HCT116 (cell line): ENCODE data around the gene RENBP. TPM values are rescaled to one million over a fixed set of nuclear protein-coding genes. Genes with fewer than 3 reads are reported as not detected.

Source experiments
- ATAC-seq: fragments of 200-7000 bp; cut with Tn5 transposase; 2 replicates; pipeline ENCODE4 v1.9.1; 2020; ENCODE audit warnings: mild to moderate bottlenecking, moderate library complexity
- BruUV-seq: library from RNA; stranded (reverse); fragments of 400-500 nt; replicated peaks from 2 replicates; lab custom pipeline; 2021; lab: Mats Ljungman, UMichigan
- CTCF ChIA-PET: fragments of 300-600 bp; sonication (Branson Sonifier 250); formaldehyde crosslinking; loops from one replicate; lab custom pipeline; 2021; ENCODE audit warnings: antibody characterized with exemption; lab: Charles Lee
- POLR2A ChIA-PET: fragments of 300-600, 350-600 bp; sonication (Branson Sonifier 250); formaldehyde crosslinking; loops from one replicate; lab custom pipeline; 2021; ENCODE audit warnings: antibody characterized with exemption; lab: Charles Lee
- RAD21 ChIA-PET, 2 experiments: fragments of 300-600 bp; sonication (Branson Sonifier 250); formaldehyde crosslinking; loops; one replicate each; lab custom pipeline; 2023; ENCODE audit warnings: low total read pairs in 2 of 2; ENCODE audit not compliant: uncharacterized antibody in 2 of 2, unreplicated experiment in 2 of 2, low non-redundant PET in 1 of 2; lab: Charles Lee
- DNase-seq: peaks from one replicate; pipeline ENCODE4 v3.0.0-alpha.2; 2010; ENCODE audit warnings: low read depth, low spot score
- H2AFZ ChIP-seq: fragments of 200-600 bp; shearing (Covaris generic), sonication (generic); 2 replicates; pipeline ENCODE4 v1.6.1; 2017; ENCODE audit warnings: low read depth, mixed run types, mixed read lengths, antibody characterized with exemption, low read length; ENCODE audit not compliant: poor library complexity, severe bottlenecking
- H3K27ac ChIP-seq: 2 replicates; pipeline ENCODE4 v1.5.1; 2012; ENCODE audit warnings: low read depth, low read length
- H3K27me3 ChIP-seq: fragments of 200-600 bp; sonication (generic); 2 replicates; pipeline ENCODE4 v1.6.1; 2016; ENCODE audit warnings: mixed run types, low read length, mixed read lengths; ENCODE audit not compliant: insufficient read depth
- H3K36me3 ChIP-seq, 2 experiments: fragments of 200-500 bp in 1 of 2; fragments of 200-600 bp in 1 of 2; sonication (Bioruptor generic) in 1 of 2; sonication (generic) in 1 of 2; 2 replicates each; pipeline versions ENCODE4 v1.5.1 to v1.6.1; 2014 to 2016; ENCODE audit warnings: low read length in 2 of 2, inconsistent platforms in 1 of 2, mixed read lengths in 1 of 2, mixed run types in 1 of 2; ENCODE audit not compliant: insufficient read depth in 2 of 2, control insufficient read depth in 1 of 2
- H3K4me1 ChIP-seq, 2 experiments: fragments of 200-600 bp in 1 of 2; sonication (generic) in 1 of 2; 2 replicates each; pipeline versions ENCODE4 v1.5.1 to v1.6.1; 2012 to 2017; ENCODE audit warnings: low read length in 2 of 2, inconsistent platforms in 1 of 2, mild to moderate bottlenecking in 1 of 2, mixed read lengths in 1 of 2, mixed run types in 1 of 2, moderate library complexity in 1 of 2; ENCODE audit not compliant: insufficient read depth in 2 of 2, control insufficient read depth in 1 of 2
- H3K4me2 ChIP-seq: fragments of 200-600 bp; sonication (generic); 2 replicates; pipeline ENCODE4 v1.6.1; 2017; ENCODE audit warnings: mixed run types, low read length, mixed read lengths
- H3K4me3 ChIP-seq, 2 experiments: fragments of 200-600 bp in 1 of 2; sonication (generic) in 1 of 2; replicated peaks in 1 of 2; 2 replicates each; pipeline ENCODE4 v1.5.1; 2011 to 2016; ENCODE audit warnings: low read length in 2 of 2, control low read depth in 1 of 2, low read depth in 1 of 2, mild to moderate bottlenecking in 1 of 2, mixed read lengths in 1 of 2, mixed run types in 1 of 2
- H3K79me2 ChIP-seq: fragments of 200-600 bp; sonication (generic); 2 replicates; pipeline ENCODE4 v1.6.1; 2017; ENCODE audit warnings: mild to moderate bottlenecking, mixed run types, low read length, moderate library complexity, mixed read lengths; ENCODE audit not compliant: insufficient read depth
- H3K9ac ChIP-seq: fragments of 200-600 bp; sonication (generic); 2 replicates; pipeline ENCODE4 v1.6.1; 2016; ENCODE audit warnings: low read length, mixed read lengths
- H3K9me2 ChIP-seq: fragments of 200-600 bp; sonication (generic), shearing (Covaris generic); 2 replicates; pipeline ENCODE4 v1.6.1; 2017; ENCODE audit warnings: mixed run types, mild to moderate bottlenecking, moderate library complexity; ENCODE audit not compliant: insufficient read depth
- H3K9me3 ChIP-seq, 2 experiments: fragments of 200-500 bp in 1 of 2; fragments of 200-600 bp in 1 of 2; sonication (Bioruptor generic) in 1 of 2; sonication (generic) in 1 of 2; 2 replicates each; pipeline ENCODE4 v1.6.1; 2014 to 2017; ENCODE audit warnings: low read length in 2 of 2, mixed read lengths in 2 of 2, inconsistent platforms in 1 of 2, low read depth in 1 of 2, mild to moderate bottlenecking in 1 of 2, mixed run types in 1 of 2, moderate library complexity in 1 of 2; ENCODE audit not compliant: control insufficient read depth in 1 of 2, insufficient read depth in 1 of 2
- H4K20me1 ChIP-seq: fragments of 200-600 bp; sonication (generic), shearing (Covaris generic); 2 replicates; pipeline ENCODE4 v1.6.1; 2017; ENCODE audit warnings: mixed run types, mild to moderate bottlenecking, moderate library complexity; ENCODE audit not compliant: insufficient read depth
- MAX ChIP-seq: IDR thresholded peaks from 2 replicates; pipeline ENCODE4 v1.6.1; 2012
- POLR2A ChIP-seq: IDR thresholded peaks from 2 replicates; pipeline ENCODE4 v1.7.0; 2011; ENCODE audit warnings: borderline replicate concordance; ENCODE audit not compliant: insufficient read depth, insufficient read length; ENCODE audit errors: extremely low read depth
- POLR2AphosphoS5 ChIP-seq: IDR thresholded peaks from 2 replicates; pipeline ENCODE4 v1.6.1; 2011; ENCODE audit warnings: mild to moderate bottlenecking, low read depth, low read length, moderate library complexity
- ZBTB33 ChIP-seq: IDR thresholded peaks from 2 replicates; pipeline ENCODE4 v1.6.1; 2011; ENCODE audit warnings: mild to moderate bottlenecking, low read length, moderate library complexity; ENCODE audit not compliant: insufficient replicate concordance; ENCODE audit errors: extremely low read depth
- ZNF274 ChIP-seq: fragments of 200-500 bp; sonication (Bioruptor generic); IDR thresholded peaks from 2 replicates; pipeline ENCODE4 v1.6.1; 2014; ENCODE audit warnings: mild to moderate bottlenecking, low read depth, low read length, inconsistent platforms
- intact Hi-C: fragments of 100-400 bp; cut with micrococcal nuclease; formaldehyde crosslinking; loops from 2 replicates; pipeline ENCODE4 v1.10.0; 2022
- total RNA-seq: library from RNA; stranded (reverse); gene quantifications from one replicate; pipeline ENCODE4 v1.2.1, GENCODE V29; 2021; ENCODE audit not compliant: unreplicated experiment

The RENBP gene
- total RNA-seq, 1 experiment from 2014 or later: 1.3 TPM

- intact Hi-C loops: loop anchor here (10.0 kb wide), 1 partner anchor 420 kb away; the partner anchor contains the start of gene RPL10
- no peaks in the 10 kb centered on the region for H3K9me2 ChIP-seq
- H3K9ac ChIP-seq: no peak overlapping the region; the same call in 1 of the 2 replicates
- H3K4me2 ChIP-seq: peak overlapping the region; percentile 85; the same call in 1 of the 2 replicates
- CTCF ChIA-PET: no interaction called here
- no peaks in the 10 kb centered on the region for H4K20me1 ChIP-seq
- RAD21 ChIA-PET: no interaction called here
- H3K27me3 ChIP-seq: no peaks in the 10 kb centered on the region
- H2AFZ ChIP-seq: no peak overlapping the region
- DNase-seq (no peak), ATAC-seq (no peak)
- peaks cover 5 to 16% of the 10 kb centered on the region in 2 experiments for H3K4me1 ChIP-seq
- no TSS peak for BruUV-seq
- no peaks in the 10 kb centered on the region for H3K9me3 ChIP-seq
- POLR2A ChIA-PET: interaction anchor here (0.9 kb wide), 1 partner anchor 11 kb away, joined by 3 read pairs; no protein-coding TSS in a partner anchor
- no peaks in the 10 kb centered on the region for H3K36me3 ChIP-seq
- H3K27ac ChIP-seq: no peak overlapping the region; the same call in 1 of the 2 replicates
- no peak for TF ChIP-seq ZBTB33
- TF ChIP-seq POLR2AphosphoS5: no peak
- no peak for TF ChIP-seq POLR2A
- no peak for TF ChIP-seq MAX
- no peak for TF ChIP-seq ZNF274
- peaks cover 23% of the 10 kb centered on the region for H3K79me2 ChIP-seq
- H3K4me3 ChIP-seq: no peak overlapping the region
These were observed 30.4 kb upstream of the RENBP start for GRCh38 chrX:153974726-153975286.
